ENCODE results near the gene MBOAT7. TPM values are rescaled to one million over a fixed set of nuclear protein-coding genes. Genes with fewer than 3 reads are reported as not detected.

MBOAT7 gene
- total and polyA plus RNA-seq, 8 donors, result 48.1 to 102 (median 56.3) TPM

DNA sequence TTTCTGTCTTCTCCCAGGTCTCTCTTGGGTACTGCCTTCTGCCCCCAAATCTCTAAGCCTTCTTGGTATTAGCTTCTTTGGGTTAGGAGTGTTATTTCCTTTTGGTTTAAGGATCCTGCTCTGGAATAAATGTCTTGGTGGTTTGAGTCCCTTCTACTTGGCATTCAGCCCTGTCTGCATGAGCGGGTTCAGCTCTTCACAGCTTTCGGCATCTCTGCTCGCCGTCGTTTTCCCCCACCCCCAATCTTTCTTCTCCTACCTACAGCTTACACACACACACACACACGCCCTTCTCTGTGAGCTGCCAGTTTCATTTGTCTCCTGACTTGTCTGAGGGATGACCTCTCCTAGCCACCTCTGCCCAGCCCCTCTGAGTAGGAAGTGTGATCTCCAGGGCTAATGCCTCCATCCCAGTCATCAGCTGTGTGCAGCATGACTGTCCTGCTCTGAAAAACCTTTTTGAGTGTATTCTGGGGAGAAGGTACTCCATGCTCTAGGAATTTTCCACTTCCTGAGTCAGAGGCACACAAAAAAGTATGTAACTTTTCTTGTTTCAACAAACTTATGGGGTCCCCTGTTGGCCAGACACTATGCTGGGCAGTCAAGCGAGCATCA is 47.1 kb downstream of the MBOAT7 start:
- DNase-seq, result no peak
- Histone ChIP-seq H3K36me3 (peaks cover 7 to 61% of the 10 kb centered on the region in 2 donors), H3K9me3 (no peaks in the 10 kb centered on the region), H3K27me3 (no peaks in the 10 kb centered on the region), H3K4me1 (peaks cover 10 to 36% of the 10 kb centered on the region in 2 donors), H3K27ac (no peak overlapping the region), H3K4me3 (no peak overlapping the region)
- TF ChIP-seq, protein P1, sequence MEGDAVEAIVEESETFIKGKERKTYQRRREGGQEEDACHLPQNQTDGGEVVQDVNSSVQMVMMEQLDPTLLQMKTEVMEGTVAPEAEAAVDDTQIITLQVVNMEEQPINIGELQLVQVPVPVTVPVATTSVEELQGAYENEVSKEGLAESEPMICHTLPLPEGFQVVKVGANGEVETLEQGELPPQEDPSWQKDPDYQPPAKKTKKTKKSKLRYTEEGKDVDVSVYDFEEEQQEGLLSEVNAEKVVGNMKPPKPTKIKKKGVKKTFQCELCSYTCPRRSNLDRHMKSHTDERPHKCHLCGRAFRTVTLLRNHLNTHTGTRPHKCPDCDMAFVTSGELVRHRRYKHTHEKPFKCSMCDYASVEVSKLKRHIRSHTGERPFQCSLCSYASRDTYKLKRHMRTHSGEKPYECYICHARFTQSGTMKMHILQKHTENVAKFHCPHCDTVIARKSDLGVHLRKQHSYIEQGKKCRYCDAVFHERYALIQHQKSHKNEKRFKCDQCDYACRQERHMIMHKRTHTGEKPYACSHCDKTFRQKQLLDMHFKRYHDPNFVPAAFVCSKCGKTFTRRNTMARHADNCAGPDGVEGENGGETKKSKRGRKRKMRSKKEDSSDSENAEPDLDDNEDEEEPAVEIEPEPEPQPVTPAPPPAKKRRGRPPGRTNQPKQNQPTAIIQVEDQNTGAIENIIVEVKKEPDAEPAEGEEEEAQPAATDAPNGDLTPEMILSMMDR (IDR thresholded peaks at IDR 0.05), result no peak
- ATAC-seq, result no peak
- intact Hi-C loops (cut with DNase I), result no loop called here

DNA sequence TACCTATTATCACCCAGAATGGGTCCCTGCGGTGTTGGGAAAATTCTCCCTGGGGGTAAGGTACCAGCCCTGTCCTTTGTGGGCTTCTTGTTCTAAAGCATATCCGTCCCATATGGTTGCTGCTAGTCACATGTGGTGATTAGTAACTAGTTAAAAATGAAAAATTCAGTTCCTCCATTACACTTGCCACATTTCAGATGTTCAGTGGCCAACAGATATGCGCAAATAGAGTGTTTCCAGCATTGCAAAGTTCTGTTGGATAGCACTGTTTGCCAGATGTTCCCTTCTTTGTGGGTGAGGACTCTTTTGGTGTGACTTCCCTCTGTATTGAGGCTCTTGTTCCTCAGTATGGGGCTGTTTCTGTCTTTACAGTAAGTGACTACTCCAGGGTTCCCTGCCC is 48.0 kb downstream of the MBOAT7 start:
- intact Hi-C loops (cut with DNase I), result no loop called here
- Histone ChIP-seq H3K9me3 (no peaks in the 10 kb centered on the region), H3K27me3 (no peaks in the 10 kb centered on the region), H3K4me1 (peaks cover 10 to 40% of the 10 kb centered on the region in 2 donors), H3K27ac (no peak overlapping the region), H3K4me3 (no peak overlapping the region), H3K36me3 (peaks cover 7 to 52% of the 10 kb centered on the region in 2 donors)
- TF ChIP-seq, protein P1 (IDR thresholded peaks at IDR 0.05), result no peak
- no peak for DNase-seq
- no peak for ATAC-seq

DNA sequence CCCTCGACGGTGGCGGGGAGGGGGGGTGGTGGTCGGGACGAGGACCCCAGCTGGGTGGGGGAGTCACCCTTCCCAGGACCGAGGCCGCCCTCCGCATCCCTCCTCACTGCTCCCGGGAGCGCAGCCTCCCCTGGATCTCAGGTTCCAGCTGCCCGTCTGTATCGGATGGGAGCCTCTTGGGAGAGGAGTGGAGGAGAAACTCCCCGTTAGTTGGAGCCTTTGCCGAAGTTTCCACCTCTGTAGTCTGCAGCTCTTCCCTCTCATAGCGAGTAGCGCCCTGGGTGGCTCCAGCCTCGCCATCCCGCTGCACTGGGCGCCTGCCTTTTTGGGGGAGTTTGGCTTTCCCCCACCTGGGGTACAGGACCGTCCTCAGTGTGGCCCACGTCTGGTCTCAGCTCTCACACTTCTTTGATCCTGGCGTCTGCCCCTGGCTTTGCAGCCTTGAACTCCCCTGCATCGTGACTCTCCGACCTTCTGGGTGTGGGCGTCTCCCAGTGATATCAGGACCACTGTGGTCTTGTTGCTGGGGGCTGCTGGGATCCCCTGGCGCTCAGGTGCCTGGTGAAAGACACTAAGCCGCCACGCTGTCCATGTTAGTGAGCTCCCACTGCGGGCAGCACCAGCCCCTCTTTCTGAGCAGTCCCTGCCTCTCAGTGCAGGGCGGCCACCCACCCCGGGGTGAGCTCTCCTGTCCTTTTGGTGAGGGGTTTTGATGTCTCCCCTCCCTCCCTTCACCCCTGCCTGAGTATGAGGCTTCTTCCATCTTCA is 50.7 kb downstream of the MBOAT7 start:
- Histone ChIP-seq H3K36me3 (peaks cover 4 to 25% of the 10 kb centered on the region in 2 donors), H3K27ac (peak overlapping the region; percentile 86 to 92), H3K4me1 (peaks cover 17 to 52% of the 10 kb centered on the region in 2 donors), H3K4me3 (peak overlapping the region; percentile 94 to 99), H3K9me3 (no peaks in the 10 kb centered on the region), H3K27me3 (no peaks in the 10 kb centered on the region)
- intact Hi-C loops (cut with DNase I), result no loop called here
- DNase-seq (no peak), ATAC-seq (no peak)
- TF ChIP-seq, protein P1 (IDR thresholded peaks at IDR 0.05), result no peak

DNA sequence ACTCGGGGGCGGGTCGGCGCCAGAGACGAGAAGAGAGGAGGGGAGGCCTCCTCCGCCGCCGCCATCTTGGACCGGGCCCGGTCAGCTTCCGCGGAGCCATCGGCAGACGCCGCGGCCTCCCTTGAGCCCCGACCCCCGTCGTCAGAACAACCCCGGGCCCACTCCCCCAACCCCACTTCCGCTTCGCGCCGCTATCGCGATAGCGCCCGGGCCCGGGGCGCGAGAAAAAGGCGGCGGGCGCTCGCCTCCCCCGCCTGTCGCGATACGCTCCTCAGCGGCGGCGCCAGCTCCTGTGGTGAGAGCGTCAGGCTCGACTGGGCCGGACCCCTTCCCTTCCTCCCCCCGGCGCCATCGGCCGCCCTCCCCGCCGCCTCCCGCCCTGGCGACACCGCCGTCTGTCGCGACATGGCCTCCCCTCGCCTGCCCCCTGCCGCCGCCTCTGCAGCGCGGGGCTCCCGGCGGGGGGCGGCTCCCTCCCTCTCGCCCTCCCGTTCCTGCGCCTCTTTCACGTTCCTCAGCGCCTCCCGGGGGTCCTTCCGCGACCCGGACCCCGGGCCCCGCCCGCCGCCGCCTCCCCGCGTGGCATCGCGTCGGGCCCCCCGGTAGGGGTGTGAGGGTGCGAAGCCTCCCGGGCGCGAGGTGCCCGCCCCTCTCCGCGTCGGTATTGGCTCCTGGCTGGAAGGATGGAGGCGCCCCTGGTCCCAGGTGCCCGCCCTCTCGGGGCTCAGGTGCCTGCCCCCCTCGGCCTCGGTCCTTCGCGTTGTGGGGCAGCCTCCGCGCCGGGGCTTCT is 51.5 kb downstream of the MBOAT7 start, which contains the start of gene CNOT3:
TSS of gene CNOT3 (plus strand) at position 64 of the 790 bp plus-strand sequence. CDS start 5,217 bp downstream, outside the sequence.
- Histone ChIP-seq H3K4me1 (peaks cover 17 to 52% of the 10 kb centered on the region in 2 donors), H3K27ac (peak within 1 kb of the TSS; percentile 86 to 92), H3K4me3 (peak within 1 kb of the TSS; percentile 94 to 99), H3K9me3 (no peaks in the 10 kb centered on the region), H3K27me3 (no peaks in the 10 kb centered on the region), H3K36me3 (peaks cover 0 to 17% of the 10 kb centered on the region in 2 donors)
- TF ChIP-seq, protein P1 (IDR thresholded peaks at IDR 0.05), result no peak
- ATAC-seq (no peak), DNase-seq (peak in 2 of 4 donors; percentile 46 to 88)
- intact Hi-C loops (cut with DNase I), result no loop called here

All from left lung (tissue), 10 donors.